GM12874 (cell line): ENCODE data around the gene PRND.

Source experiments
- CTCF ChIP-seq: IDR thresholded peaks from 2 replicates; pipeline ENCODE4 v1.5.1; 2011; ENCODE audit warnings: low read depth, mild to moderate bottlenecking, control low read depth, low read length, moderate library complexity; ENCODE audit not compliant: insufficient read depth

The PRND gene

DNA sequence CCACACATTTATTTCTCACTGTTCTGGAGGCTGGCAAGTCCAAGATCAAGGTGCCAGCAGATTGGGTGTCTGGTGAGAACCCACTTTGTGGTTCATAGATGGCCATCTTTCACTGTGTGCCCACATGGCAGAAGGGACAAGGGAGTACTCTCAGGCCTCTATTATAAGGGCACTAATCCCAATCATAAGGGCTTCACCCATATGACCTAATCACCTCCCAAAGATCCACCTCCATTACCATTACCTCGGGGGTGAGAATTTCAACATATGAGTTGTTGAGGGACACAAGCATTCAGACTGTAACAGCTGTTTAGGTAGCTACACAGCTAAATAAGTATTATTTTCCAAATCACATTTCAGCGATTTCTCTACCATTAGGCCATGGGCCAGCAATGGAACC is 2.5 kb upstream of the PRND start:
- TF ChIP-seq CTCF = no peak

GRCh38 chr20:4720041-4720976 is 1.4 kb upstream of the PRND start:
- TF ChIP-seq CTCF = peak; percentile 65

DNA sequence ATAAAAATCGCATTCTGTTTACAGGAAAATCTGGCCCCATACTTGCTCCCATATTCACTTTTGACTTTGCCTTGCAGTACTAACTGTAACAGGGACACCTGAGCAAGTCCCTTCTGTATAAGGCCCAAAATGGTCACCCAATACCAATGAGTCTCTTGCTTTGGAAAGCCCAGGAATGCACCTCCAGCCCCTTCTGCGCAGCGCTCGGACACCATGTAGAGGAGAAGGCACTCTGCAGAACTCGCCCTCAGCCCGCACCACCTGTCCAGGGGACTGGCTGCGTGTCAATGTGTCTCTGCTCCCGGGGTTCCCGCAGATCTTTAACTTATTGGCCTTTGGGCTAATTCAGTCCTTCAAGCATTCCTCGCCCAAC is 746 bp upstream of the PRND start:
- TF ChIP-seq CTCF = no peak

- no peak for TF ChIP-seq CTCF
Observed at GRCh38 chr20:4722571-4722970, 862 bp downstream of the PRND start.

GRCh38 chr20:4722993-4723392 is 1.3 kb downstream of the PRND start:
- TF ChIP-seq CTCF = no peak

GRCh38 chr20:4724459-4725262 is 3.0 kb downstream of the PRND start:
- no peak for TF ChIP-seq CTCF

DNA sequence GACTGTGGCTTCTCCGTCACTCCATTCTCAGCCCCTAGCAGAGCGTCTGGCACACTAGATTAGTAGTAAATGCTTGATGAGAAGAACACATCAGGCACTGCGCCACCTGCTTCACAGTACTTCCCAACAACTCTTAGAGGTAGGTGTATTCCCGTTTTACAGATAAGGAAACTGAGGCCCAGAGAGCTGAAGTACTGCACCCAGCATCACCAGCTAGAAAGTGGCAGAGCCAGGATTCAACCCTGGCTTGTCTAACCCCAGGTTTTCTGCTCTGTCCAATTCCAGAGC is 3.5 kb downstream of the PRND start:
- TF ChIP-seq CTCF = no peak
